Non-pigmented ciliary epithelial cell (primary cell): ENCODE measurements around the gene MVB12B.

Source experiments
- DNase-seq: peaks from one replicate; pipeline ENCODE4 v3.0.0-alpha.2; 2010; ENCODE audit warnings: low read depth

The MVB12B gene

GRCh38 chr9:126386776-126387175 lies 60.1 kb downstream of the MVB12B start:
- no peak for DNase-seq

GRCh38 chr9:126388964-126389708 lies 62.5 kb downstream of the MVB12B start:
- no peak for DNase-seq

- no peak for DNase-seq
Observed at GRCh38 chr9:126389992-126390391, 63.4 kb downstream of the MVB12B start.

GRCh38 chr9:126390923-126391322 lies 64.3 kb downstream of the MVB12B start:
- DNase-seq = no peak

- no peak for DNase-seq
Observed at GRCh38 chr9:126391713-126392661, 65.4 kb downstream of the MVB12B start.

GRCh38 chr9:126392662-126393371 lies 66.2 kb downstream of the MVB12B start:
- no peak for DNase-seq

- no peak for DNase-seq
Observed at GRCh38 chr9:126393876-126394275, 67.2 kb downstream of the MVB12B start.

- DNase-seq = no peak
Observed at GRCh38 chr9:126394802-126395201, 68.2 kb downstream of the MVB12B start.

GRCh38 chr9:126395439-126396212 lies 69.0 kb downstream of the MVB12B start:
- DNase-seq = no peak

- no peak for DNase-seq
Observed at GRCh38 chr9:126397056-126397455, 70.4 kb downstream of the MVB12B start.

- no peak for DNase-seq
Observed at GRCh38 chr9:126398403-126399058, 71.9 kb downstream of the MVB12B start.

GRCh38 chr9:126399251-126399650 lies 72.6 kb downstream of the MVB12B start:
- no peak for DNase-seq

GRCh38 chr9:126399789-126400188 lies 73.2 kb downstream of the MVB12B start:
- DNase-seq = no peak

- no peak for DNase-seq
Observed at GRCh38 chr9:126400571-126400970, 73.9 kb downstream of the MVB12B start.

- DNase-seq = no peak
Observed at GRCh38 chr9:126401107-126401506, 74.5 kb downstream of the MVB12B start.

GRCh38 chr9:126401581-126401980 lies 75.0 kb downstream of the MVB12B start:
- no peak for DNase-seq

- no peak for DNase-seq
Observed at GRCh38 chr9:126403397-126403796, 76.8 kb downstream of the MVB12B start.

GRCh38 chr9:126404459-126404858 lies 77.8 kb downstream of the MVB12B start:
- DNase-seq = no peak

- no peak for DNase-seq
Observed at GRCh38 chr9:126406075-126406667, 79.5 kb downstream of the MVB12B start.

- DNase-seq = no peak
Observed at GRCh38 chr9:126407114-126407870, 80.7 kb downstream of the MVB12B start.
